K562 (cell line): ENCODE measurements around the gene ABCA7. TPM values are rescaled to one million over a fixed set of nuclear protein-coding genes. Genes with fewer than 3 reads are reported as not detected.
A peak's percentile ranks its signal among the peaks of the same experiment; 100 is the strongest.

Experiments used
- ATF1 ChIP-seq, 2 experiments: fragments of 450-650 bp in 1 of 2; IDR thresholded peaks; 2 replicates each; pipeline ENCODE4 v1.6.1; 2016; ENCODE audit warnings: missing compliant biosample characterization in 1 of 2, missing genetic modification characterization in 1 of 2
- CBFA2T2 ChIP-seq: fragments of 450-650 bp; conservative IDR thresholded peaks from 2 replicates; pipeline ENCODE4 v1.6.1; 2017; ENCODE audit warnings: mild to moderate bottlenecking
- CBFB ChIP-seq: sonication (generic); formaldehyde crosslinking; IDR thresholded peaks from 2 replicates; pipeline ENCODE4 v1.4.0; 2020; ENCODE audit warnings: mild to moderate bottlenecking, missing genetic modification reagents
- EWSR1 ChIP-seq: fragments of 450-650 bp; IDR thresholded peaks from 2 replicates; pipeline ENCODE4 v1.6.1; 2018; ENCODE audit warnings: borderline replicate concordance, mild to moderate bottlenecking, low read depth, moderate library complexity; ENCODE audit not compliant: partially characterized antibody
- GABPB2 ChIP-seq: fragments of 250-450 bp; sonication (Bioruptor Pico); conservative IDR thresholded peaks from 2 replicates; pipeline ENCODE4 v1.5.1; 2021; ENCODE audit warnings: mild to moderate bottlenecking
- LCOR ChIP-seq: sonication (generic); formaldehyde crosslinking; IDR thresholded peaks from 2 replicates; pipeline ENCODE4 v1.8.0; 2022; ENCODE audit warnings: mild to moderate bottlenecking, missing genetic modification reagents
- MCM7 ChIP-seq, 2 experiments: fragments of 450-650 bp; IDR thresholded peaks; 2 replicates each; pipeline ENCODE4 v1.6.1; 2016 to 2018
- MEF2D ChIP-seq: conservative IDR thresholded peaks from 2 replicates; pipeline ENCODE4 v1.6.1; 2016; ENCODE audit warnings: low read depth, missing genetic modification characterization, missing compliant biosample characterization
- MYBL2 ChIP-seq, 2 experiments: fragments of 450-650 bp in 1 of 2; sonication (generic) in 1 of 2; formaldehyde crosslinking in 1 of 2; IDR thresholded peaks; 2 replicates each; pipeline versions ENCODE4 v1.6.1 to v1.8.1; 2017 to 2022; ENCODE audit warnings: borderline replicate concordance in 1 of 2, inconsistent platforms in 1 of 2, low read depth in 1 of 2, mild to moderate bottlenecking in 1 of 2, missing genetic modification reagents in 1 of 2, moderate library complexity in 1 of 2
- NCOA2 ChIP-seq, 2 experiments: fragments of 450-650 bp; IDR thresholded peaks; 2 replicates each; pipeline ENCODE4 v1.6.1; 2018; ENCODE audit warnings: mild to moderate bottlenecking in 2 of 2, moderate library complexity in 1 of 2; ENCODE audit not compliant: partially characterized antibody in 2 of 2
- PHF8 ChIP-seq: fragments of 200-600 bp; sonication (generic); IDR thresholded peaks from 2 replicates; pipeline ENCODE4 v1.6.1; 2012; ENCODE audit warnings: mixed run types, mild to moderate bottlenecking, inconsistent platforms, low read length, moderate library complexity, borderline replicate concordance
- RHOXF2B ChIP-seq: fragments of 250-450 bp; sonication (Bioruptor Pico); conservative IDR thresholded peaks from 2 replicates; pipeline ENCODE4 v1.5.1; 2021
- SMARCA4 ChIP-seq: fragments of 450-650 bp; IDR thresholded peaks from 2 replicates; pipeline ENCODE4 v1.6.1; 2016
- SREBF2 ChIP-seq: sonication (generic); formaldehyde crosslinking; IDR thresholded peaks from 2 replicates; pipeline ENCODE4 v1.4.0; 2020; ENCODE audit warnings: mild to moderate bottlenecking, missing genetic modification reagents
- SRF ChIP-seq, 2 experiments: fragments of 250-450, 450-650 bp in 1 of 2; sonication (Bioruptor Pico) in 1 of 2; sonication (generic) in 1 of 2; formaldehyde crosslinking; IDR thresholded peaks; 2 replicates each; pipeline versions ENCODE4 v1.5.0 to v1.5.1; 2020 to 2022; ENCODE audit warnings: mild to moderate bottlenecking in 1 of 2, missing genetic modification reagents in 1 of 2
- ZNF232 ChIP-seq: sonication (generic); formaldehyde crosslinking; IDR thresholded peaks from 2 replicates; pipeline ENCODE4 v1.8.0; 2022; ENCODE audit warnings: mild to moderate bottlenecking, missing genetic modification reagents
- polyA plus RNA-seq, 8 experiments: library from polyadenylated mRNA; depleted of rRNA in 4 of 8; stranded (reverse) in 5 of 8; unstranded in 3 of 8; fragments of >200 nt; fragmentation: Nextera tagmentation in 2 of 8; fragmentation: Illumina TruSeq in 1 of 8; extraction: Ambion mirVana in 2 of 8; extraction: Trizol in 1 of 8; gene quantifications; 2 replicates each; pipeline versions ENCODE4 v1.2.1 to v1.2.3, GENCODE V29; 2011 to 2014; ENCODE audit warnings: inconsistent platforms in 1 of 8, missing spikeins in 1 of 8
- total RNA-seq, 7 experiments: library from RNA; depleted of rRNA in 6 of 7; stranded (reverse); fragments of >200 nt in 6 of 7; fragmentation: Illumina TruSeq in 2 of 7; extraction: Trizol in 2 of 7; gene quantifications; 2 replicates each; pipeline versions ENCODE4 v1.2.1 to v1.2.3, GENCODE V29; 2011 to 2021; ENCODE audit warnings: low replicate concordance in 1 of 7
- TF ChIP-seq, protein P1 (sequence below): sonication (generic); formaldehyde crosslinking; IDR thresholded peaks from 2 replicates; pipeline ENCODE4 v1.8.0; 2022; ENCODE audit warnings: mild to moderate bottlenecking, missing genetic modification reagents
- TF ChIP-seq, protein P2 (sequence below): fragments of 450-650 bp; IDR thresholded peaks from 2 replicates; pipeline ENCODE4 v1.6.1; 2018; ENCODE audit warnings: mild to moderate bottlenecking, low read depth; ENCODE audit not compliant: partially characterized antibody

ABCA7 gene
- total and polyA plus RNA-seq, 9 of the 15 experiments (the other 6 are each of a cell fraction or from before 2014, with no cell fraction given): 2.3 to 96.1 (median 31.2) TPM

DNA sequence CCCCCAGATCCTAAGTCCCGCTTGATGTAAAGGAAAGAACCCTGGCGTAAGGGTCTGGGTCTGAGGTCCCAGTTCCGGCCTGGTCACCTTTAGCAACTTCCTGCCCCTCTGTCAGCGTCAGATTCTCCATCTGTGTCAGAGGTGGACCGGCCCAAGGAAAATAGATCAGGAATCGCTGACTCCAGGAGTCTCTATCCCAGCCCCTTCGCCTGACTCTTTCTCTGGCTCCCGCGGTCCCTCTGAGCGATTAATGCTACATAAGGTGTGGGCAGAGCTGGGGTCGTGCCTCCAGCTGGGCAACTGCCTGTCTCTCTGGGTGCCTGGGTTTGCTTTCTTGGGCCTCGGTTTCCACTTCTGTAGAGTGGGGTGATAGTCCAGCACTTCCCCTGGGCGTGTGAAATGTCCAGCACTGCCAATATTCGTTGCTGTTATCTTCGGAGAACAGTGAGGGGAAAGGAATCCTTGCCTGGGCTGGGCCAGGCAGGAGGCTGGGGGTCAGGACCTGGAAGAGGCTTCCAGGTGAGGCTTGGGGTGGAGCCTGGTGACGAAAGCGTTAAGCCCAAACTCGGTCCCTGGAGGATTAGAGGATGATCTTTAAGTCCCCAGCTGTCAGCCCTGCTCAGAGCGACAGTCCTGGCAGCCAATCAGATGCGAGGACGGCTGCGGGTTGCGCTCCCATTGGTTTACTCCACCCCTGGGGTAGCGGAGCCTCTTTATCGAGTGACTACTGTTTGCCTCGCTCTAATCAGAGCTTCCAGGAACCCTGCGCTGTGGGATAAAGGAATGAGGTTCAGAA, 767 bp downstream of the ABCA7 start (continued):
- TF ChIP-seq, protein P1, sequence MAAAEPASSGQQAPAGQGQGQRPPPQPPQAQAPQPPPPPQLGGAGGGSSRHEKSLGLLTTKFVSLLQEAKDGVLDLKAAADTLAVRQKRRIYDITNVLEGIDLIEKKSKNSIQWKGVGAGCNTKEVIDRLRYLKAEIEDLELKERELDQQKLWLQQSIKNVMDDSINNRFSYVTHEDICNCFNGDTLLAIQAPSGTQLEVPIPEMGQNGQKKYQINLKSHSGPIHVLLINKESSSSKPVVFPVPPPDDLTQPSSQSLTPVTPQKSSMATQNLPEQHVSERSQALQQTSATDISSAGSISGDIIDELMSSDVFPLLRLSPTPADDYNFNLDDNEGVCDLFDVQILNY: no peak
- TF ChIP-seq MYBL2 (IDR thresholded peaks at IDR 0.05; ENCODE audit: low read depth): no peak
- TF ChIP-seq MYBL2 (CRISPR knock-in tag; IDR thresholded peaks at IDR 0.05; ENCODE audit: borderline replicate concordance): no peak
- no peak for TF ChIP-seq MCM7 (IDR thresholded peaks at IDR 0.05)
- TF ChIP-seq ZNF232 (CRISPR knock-in tag): no peak
- no peak for TF ChIP-seq GABPB2
- peak; percentile 94 for TF ChIP-seq LCOR (CRISPR knock-in tag)
- TF ChIP-seq SREBF2 (CRISPR knock-in tag): no peak
- no peak for TF ChIP-seq EWSR1
- no peak for TF ChIP-seq RHOXF2B
- peak; percentile 84 for TF ChIP-seq CBFA2T2
- TF ChIP-seq ATF1 (CRISPR knock-in tag; IDR thresholded peaks at IDR 0.05): no peak
- TF ChIP-seq ATF1 (tag; IDR thresholded peaks at IDR 0.05): peak; percentile 89
- TF ChIP-seq PHF8: no peak
- no peak for TF ChIP-seq NCOA2 (IDR thresholded peaks at IDR 0.05; ENCODE audit: partially characterized antibody in 2 of 2)
- TF ChIP-seq SMARCA4: no peak; the same call in 1 of the 2 replicates
- TF ChIP-seq CBFB: no peak
- TF ChIP-seq, protein P2, sequence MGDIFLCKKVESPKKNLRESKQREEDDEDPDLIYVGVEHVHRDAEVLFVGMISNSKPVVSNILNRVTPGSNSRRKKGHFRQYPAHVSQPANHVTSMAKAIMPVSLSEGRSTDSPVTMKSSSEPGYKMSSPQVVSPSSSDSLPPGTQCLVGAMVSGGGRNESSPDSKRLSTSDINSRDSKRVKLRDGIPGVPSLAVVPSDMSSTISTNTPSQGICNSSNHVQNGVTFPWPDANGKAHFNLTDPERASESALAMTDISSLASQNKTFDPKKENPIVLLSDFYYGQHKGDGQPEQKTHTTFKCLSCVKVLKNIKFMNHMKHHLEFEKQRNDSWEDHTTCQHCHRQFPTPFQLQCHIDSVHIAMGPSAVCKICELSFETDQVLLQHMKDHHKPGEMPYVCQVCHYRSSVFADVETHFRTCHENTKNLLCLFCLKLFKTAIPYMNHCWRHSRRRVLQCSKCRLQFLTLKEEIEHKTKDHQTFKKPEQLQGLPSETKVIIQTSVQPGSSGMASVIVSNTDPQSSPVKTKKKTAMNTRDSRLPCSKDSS: no peak
- TF ChIP-seq MEF2D (tag): no peak
- TF ChIP-seq SRF (CRISPR knock-in tag; IDR thresholded peaks at IDR 0.05): no peak; a peak in 1 of 4 replicates
